Effector memory CD4-positive, alpha-beta T cell (primary cell): ENCODE data around the gene HERPUD1.

Experiments
- DNase-seq, 3 donors: peaks; one replicate each; pipeline ENCODE4 v3.0.0-alpha.2; 2020
- H3K27ac ChIP-seq: 2 replicates; pipeline ENCODE4 v1.7.0; 2013; ENCODE audit warnings: mild to moderate bottlenecking, low read length, moderate library complexity; ENCODE audit not compliant: insufficient read depth, poor library complexity, severe bottlenecking
- H3K27me3 ChIP-seq: replicated peaks from 2 replicates; pipeline ENCODE4 v1.7.0; 2013; ENCODE audit warnings: mild to moderate bottlenecking, low read length; ENCODE audit not compliant: insufficient read depth, control insufficient read depth, poor library complexity, severe bottlenecking
- H3K36me3 ChIP-seq: 2 replicates; pipeline ENCODE4 v1.7.0; 2013; ENCODE audit warnings: mild to moderate bottlenecking, low read length, moderate library complexity; ENCODE audit not compliant: control insufficient read depth, insufficient read depth
- H3K4me1 ChIP-seq: 2 replicates; pipeline ENCODE4 v1.7.0; 2013; ENCODE audit warnings: low read length, mild to moderate bottlenecking; ENCODE audit not compliant: control insufficient read depth, insufficient read depth, poor library complexity, severe bottlenecking
- H3K4me3 ChIP-seq: 2 replicates; pipeline ENCODE4 v1.7.0; 2013; ENCODE audit warnings: low read length, low read depth, mild to moderate bottlenecking; ENCODE audit not compliant: insufficient read depth, poor library complexity, severe bottlenecking
- H3K9me3 ChIP-seq: 2 replicates; pipeline ENCODE4 v1.7.0; 2013; ENCODE audit warnings: mild to moderate bottlenecking, low read length, moderate library complexity; ENCODE audit not compliant: control insufficient read depth

The HERPUD1 gene

GRCh38 chr16:56892705-56893104 lies 39.2 kb upstream of the HERPUD1 start:
- H3K27me3 ChIP-seq = no peaks in the 10 kb centered on the region
- DNase-seq = no peak
- H3K9me3 ChIP-seq = no peaks in the 10 kb centered on the region
- no peaks in the 10 kb centered on the region for H3K4me1 ChIP-seq
- H3K4me3 ChIP-seq = no peak overlapping the region
- no peaks in the 10 kb centered on the region for H3K36me3 ChIP-seq
- H3K27ac ChIP-seq = no peak overlapping the region

DNA sequence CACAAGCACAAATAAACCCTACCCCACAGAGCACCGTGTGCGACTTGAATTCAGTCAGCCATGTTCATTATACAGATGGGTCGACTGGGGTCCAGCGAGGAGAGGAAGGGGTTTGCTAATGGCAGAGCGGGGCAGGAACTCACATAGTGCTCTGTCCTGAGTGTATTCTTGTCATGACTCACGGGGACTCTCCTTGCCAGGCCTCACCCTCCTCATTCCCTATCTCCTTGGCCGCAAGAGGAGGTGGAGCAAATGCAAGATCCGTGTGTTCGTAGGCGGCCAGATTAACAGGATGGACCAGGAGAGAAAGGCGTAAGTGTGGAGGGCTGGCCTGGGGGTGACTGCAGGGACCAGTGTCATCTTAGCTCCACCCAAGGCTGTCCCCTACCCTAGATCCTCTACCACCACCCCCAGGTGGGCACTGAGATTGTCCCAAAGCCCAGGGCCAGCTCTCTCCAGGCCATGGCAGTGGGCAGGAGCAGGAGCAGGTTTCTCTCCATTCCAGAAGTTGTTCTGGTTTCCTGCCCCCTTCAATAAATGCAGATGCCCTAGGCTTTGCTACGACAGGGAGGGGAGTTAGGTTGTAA lies 37.5 kb upstream of the HERPUD1 start:
- H3K27me3 ChIP-seq = no peaks in the 10 kb centered on the region
- no peak overlapping the region for H3K4me3 ChIP-seq
- no peaks in the 10 kb centered on the region for H3K36me3 ChIP-seq
- no peak overlapping the region for H3K27ac ChIP-seq
- H3K4me1 ChIP-seq = no peaks in the 10 kb centered on the region
- H3K9me3 ChIP-seq = no peaks in the 10 kb centered on the region
- no peak for DNase-seq

DNA sequence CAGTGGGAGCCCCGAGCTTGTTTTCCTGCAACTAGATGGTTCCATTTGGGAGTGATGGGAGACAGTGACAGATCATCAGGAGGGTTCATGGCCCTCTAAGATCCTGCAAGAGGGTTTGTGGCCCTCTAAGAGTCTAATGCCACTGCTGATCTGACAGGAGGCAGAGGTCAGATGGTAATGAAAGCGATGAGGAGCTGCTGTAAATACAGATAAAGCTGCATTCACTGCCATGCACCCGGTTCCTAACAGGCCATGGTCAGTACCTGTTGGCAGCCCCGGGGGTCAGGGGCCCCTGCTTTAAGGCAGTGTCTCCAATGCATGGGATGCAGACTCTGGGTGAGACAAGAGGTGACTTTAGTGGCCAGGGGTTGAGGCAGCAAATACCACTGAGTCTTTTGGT lies 36.1 kb upstream of the HERPUD1 start:
- Histone ChIP-seq H3K4me1 (no peaks in the 10 kb centered on the region), H3K27me3 (no peaks in the 10 kb centered on the region), H3K36me3 (no peaks in the 10 kb centered on the region), H3K9me3 (no peaks in the 10 kb centered on the region), H3K4me3 (no peak overlapping the region), H3K27ac (no peak overlapping the region)
- DNase-seq = no peak

DNA sequence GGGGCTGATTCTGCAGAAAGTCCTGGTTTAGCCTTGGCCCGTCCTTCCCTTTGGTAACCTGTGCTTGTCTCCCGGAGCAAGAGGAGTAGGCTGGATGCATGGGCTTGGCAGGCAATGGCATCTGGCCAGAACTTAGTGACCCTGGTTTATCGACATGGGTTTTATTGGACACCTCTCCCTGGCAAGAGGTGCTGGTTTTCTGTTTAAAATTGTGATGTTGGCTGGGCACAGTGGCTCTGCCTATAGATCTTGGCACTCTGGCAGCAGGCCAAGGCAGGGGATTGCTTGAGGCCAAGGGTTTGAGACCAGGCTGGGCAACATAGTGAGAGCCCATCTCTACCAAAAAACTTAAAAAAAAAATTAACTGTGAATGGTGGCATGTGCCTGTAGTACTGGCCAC lies 35.7 kb upstream of the HERPUD1 start:
- no peaks in the 10 kb centered on the region for H3K36me3 ChIP-seq
- H3K9me3 ChIP-seq = no peaks in the 10 kb centered on the region
- H3K4me1 ChIP-seq = no peaks in the 10 kb centered on the region
- H3K27me3 ChIP-seq = no peaks in the 10 kb centered on the region
- no peak overlapping the region for H3K4me3 ChIP-seq
- DNase-seq = no peak
- H3K27ac ChIP-seq = no peak overlapping the region

- Histone ChIP-seq H3K27me3 (no peaks in the 10 kb centered on the region), H3K36me3 (no peaks in the 10 kb centered on the region), H3K4me3 (no peak overlapping the region), H3K27ac (no peak overlapping the region), H3K4me1 (no peaks in the 10 kb centered on the region), H3K9me3 (no peaks in the 10 kb centered on the region)
- no peak for DNase-seq
Measured at GRCh38 chr16:56897026-56897799, 34.7 kb upstream of the HERPUD1 start.

- no peak for DNase-seq
- Histone ChIP-seq H3K36me3 (no peaks in the 10 kb centered on the region), H3K4me1 (no peaks in the 10 kb centered on the region), H3K4me3 (no peak overlapping the region), H3K27me3 (no peaks in the 10 kb centered on the region), H3K27ac (no peak overlapping the region), H3K9me3 (no peaks in the 10 kb centered on the region)
Measured at GRCh38 chr16:56898847-56899246, 33.1 kb upstream of the HERPUD1 start.

DNA sequence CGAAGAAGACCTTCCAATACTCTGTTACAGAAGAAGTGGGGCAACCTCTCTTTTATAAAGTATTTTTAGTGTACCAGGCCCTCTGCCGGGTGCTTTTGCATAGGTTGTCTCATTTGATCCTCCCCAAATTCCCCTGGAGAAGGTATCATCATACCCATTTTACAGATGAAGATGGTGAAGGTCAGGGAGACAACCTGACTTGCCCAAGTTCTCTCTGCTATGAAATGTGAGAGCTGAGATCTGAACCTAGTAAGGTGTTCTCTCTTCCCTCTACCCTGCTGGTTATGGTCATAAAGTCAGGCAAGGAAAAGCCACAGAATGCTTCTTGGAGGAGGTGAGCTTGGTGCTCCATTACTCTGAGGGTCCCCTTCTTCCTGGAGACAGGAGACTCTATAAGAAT lies 28.1 kb upstream of the HERPUD1 start:
- Histone ChIP-seq H3K27ac (no peak overlapping the region), H3K27me3 (no peaks in the 10 kb centered on the region), H3K4me3 (no peak overlapping the region), H3K4me1 (no peaks in the 10 kb centered on the region), H3K36me3 (no peaks in the 10 kb centered on the region), H3K9me3 (no peaks in the 10 kb centered on the region)
- no peak for DNase-seq

DNA sequence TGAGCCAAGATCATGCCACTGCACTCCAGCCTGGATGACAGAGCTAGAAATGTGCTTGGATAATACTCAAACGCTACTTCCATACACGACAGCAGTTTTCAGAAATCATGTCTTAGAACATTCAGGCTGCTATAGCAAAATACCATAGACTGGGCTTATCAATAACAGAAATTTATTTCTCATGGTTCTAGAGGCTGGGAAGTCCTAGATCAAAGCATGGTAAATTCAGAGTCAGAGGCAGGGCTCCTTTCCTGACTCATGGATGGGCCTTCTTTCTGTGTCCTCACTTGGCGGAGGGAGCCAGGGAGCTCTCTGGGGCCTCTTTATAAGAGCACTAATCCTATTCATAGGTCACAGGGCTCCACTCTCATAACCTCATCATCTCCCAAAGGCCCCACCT lies 24.5 kb upstream of the HERPUD1 start:
- no peak for DNase-seq
- no peaks in the 10 kb centered on the region for H3K27me3 ChIP-seq

GRCh38 chr16:56909527-56909979 lies 22.4 kb upstream of the HERPUD1 start:
- no peak for DNase-seq
- H3K9me3 ChIP-seq = no peaks in the 10 kb centered on the region
- no peak overlapping the region for H3K27ac ChIP-seq
- no peaks in the 10 kb centered on the region for H3K4me1 ChIP-seq
- H3K36me3 ChIP-seq = no peaks in the 10 kb centered on the region
- H3K27me3 ChIP-seq = no peaks in the 10 kb centered on the region
- H3K4me3 ChIP-seq = no peak overlapping the region

More for the DNA sequence above, 24.5 kb upstream of the HERPUD1 start:
- no peaks in the 10 kb centered on the region for H3K4me1 ChIP-seq
- no peak overlapping the region for H3K27ac ChIP-seq
- H3K36me3 ChIP-seq = no peaks in the 10 kb centered on the region
- no peaks in the 10 kb centered on the region for H3K9me3 ChIP-seq
- H3K4me3 ChIP-seq = no peak overlapping the region

- no peaks in the 10 kb centered on the region for H3K4me1 ChIP-seq
- no peaks in the 10 kb centered on the region for H3K9me3 ChIP-seq
- no peak overlapping the region for H3K4me3 ChIP-seq
- H3K36me3 ChIP-seq = no peaks in the 10 kb centered on the region
- DNase-seq = no peak
- H3K27ac ChIP-seq = no peak overlapping the region
- H3K27me3 ChIP-seq = no peaks in the 10 kb centered on the region
Measured at GRCh38 chr16:56910112-56910511, 21.8 kb upstream of the HERPUD1 start.
